ENCODE results near the gene LYPLA2.

Gene LYPLA2

DNA sequence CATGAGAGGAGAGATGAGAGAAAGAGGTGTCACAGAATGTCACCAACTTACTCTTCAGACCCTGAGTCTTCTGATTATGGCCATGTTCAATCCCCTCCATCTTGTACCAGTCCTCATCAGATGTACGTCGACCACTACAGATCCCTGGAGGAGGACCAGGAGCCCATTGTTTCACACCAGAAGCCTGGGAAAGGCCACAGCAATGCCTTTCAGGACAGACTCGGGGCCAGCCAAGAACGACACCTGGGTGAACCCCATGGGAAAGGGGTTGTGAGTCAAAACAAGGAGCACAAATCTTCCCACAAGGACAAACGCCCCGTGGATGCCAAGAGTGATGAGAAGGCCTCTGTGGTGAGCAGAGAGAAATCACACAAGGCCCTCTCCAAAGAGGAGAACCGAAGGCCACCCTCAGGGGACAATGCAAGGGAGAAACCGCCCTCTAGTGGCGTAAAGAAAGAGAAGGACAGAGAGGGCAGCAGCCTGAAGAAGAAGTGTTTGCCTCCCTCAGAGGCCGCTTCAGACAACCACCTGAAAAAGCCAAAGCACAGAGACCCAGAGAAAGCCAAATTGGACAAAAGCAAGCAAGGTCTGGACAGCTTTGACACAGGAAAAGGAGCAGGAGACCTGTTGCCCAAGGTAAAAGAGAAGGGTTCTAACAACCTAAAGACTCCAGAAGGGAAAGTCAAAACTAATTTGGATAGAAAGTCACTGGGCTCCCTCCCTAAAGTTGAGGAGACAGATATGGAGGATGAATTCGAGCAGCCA is 39.7 kb upstream of the LYPLA2 start:
- no peak for DNase-seq (ENCODE audit: low read depth)
- H3K4me3 ChIP-seq (ENCODE audit: low read length) = no peak overlapping the region
- TF ChIP-seq, protein P1, sequence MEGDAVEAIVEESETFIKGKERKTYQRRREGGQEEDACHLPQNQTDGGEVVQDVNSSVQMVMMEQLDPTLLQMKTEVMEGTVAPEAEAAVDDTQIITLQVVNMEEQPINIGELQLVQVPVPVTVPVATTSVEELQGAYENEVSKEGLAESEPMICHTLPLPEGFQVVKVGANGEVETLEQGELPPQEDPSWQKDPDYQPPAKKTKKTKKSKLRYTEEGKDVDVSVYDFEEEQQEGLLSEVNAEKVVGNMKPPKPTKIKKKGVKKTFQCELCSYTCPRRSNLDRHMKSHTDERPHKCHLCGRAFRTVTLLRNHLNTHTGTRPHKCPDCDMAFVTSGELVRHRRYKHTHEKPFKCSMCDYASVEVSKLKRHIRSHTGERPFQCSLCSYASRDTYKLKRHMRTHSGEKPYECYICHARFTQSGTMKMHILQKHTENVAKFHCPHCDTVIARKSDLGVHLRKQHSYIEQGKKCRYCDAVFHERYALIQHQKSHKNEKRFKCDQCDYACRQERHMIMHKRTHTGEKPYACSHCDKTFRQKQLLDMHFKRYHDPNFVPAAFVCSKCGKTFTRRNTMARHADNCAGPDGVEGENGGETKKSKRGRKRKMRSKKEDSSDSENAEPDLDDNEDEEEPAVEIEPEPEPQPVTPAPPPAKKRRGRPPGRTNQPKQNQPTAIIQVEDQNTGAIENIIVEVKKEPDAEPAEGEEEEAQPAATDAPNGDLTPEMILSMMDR (conservative IDR thresholded peaks at IDR 0.05; ENCODE audit: low read depth, low read length) = peak; percentile 80

DNA sequence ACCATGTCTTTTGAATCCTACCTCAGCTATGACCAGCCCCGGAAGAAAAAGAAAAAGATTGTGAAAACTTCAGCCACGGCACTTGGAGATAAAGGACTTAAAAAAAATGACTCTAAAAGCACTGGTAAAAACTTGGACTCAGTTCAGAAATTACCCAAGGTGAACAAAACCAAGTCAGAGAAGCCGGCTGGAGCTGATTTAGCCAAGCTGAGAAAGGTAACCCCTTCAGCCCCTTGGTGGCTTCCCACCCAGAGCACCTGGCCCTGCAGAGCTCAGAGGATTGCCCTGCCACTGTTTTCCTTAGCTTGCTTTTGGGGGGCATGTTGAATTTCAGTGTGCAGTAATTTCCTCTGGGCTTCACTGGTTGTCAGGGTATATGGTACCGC is 39.1 kb upstream of the LYPLA2 start:
- DNase-seq (ENCODE audit: low read depth) = no peak
- no peak overlapping the region for H3K4me3 ChIP-seq (ENCODE audit: low read length)
- TF ChIP-seq, protein P1 (conservative IDR thresholded peaks at IDR 0.05; ENCODE audit: low read depth, low read length) = no peak

DNA sequence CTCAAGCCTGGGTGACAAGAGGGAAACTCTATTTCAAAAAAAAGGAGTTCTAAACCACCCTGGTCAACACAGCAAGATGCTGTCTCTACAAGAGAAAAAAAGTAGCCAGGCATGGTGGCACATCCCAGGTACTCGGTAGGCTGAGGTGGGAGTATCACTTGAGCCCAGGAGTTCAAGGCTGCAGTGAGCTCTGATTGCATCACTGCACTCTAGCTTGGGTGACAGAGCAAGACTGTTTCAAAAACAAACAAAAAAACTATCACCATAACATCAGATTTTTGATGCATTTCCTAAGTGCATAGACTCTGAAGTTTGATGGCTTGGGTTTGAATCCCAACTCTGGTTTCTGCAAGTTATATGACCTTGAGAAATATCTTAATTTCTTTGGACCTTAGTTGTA is 38.0 kb upstream of the LYPLA2 start:
- DNase-seq (ENCODE audit: low read depth) = no peak
- TF ChIP-seq, protein P1 (conservative IDR thresholded peaks at IDR 0.05; ENCODE audit: low read depth, low read length) = no peak
- H3K4me3 ChIP-seq (ENCODE audit: low read length) = no peak overlapping the region

DNA sequence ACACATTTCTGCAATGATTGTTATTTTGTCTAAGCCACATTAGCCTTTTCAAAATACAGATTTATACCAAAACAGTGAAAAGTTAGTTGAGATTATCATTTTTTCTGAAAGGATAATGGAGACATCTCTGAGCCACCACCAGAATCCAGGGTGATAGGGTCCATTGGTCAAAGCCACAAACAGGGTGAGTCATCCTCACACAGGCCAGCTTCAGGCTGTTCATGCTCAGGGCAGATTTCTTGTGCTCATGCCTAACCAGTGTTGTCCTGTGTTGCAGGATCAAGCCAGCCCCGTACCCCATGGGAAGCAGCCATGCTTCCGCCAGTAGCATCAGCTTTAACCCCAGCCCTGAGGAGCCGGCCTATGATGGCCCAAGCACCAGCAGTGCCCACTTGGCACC is 34.3 kb upstream of the LYPLA2 start:
- H3K4me3 ChIP-seq (ENCODE audit: low read length) = no peak overlapping the region
- TF ChIP-seq, protein P1 (conservative IDR thresholded peaks at IDR 0.05; ENCODE audit: low read depth, low read length) = no peak
- DNase-seq (ENCODE audit: low read depth) = peak; percentile 46

DNA sequence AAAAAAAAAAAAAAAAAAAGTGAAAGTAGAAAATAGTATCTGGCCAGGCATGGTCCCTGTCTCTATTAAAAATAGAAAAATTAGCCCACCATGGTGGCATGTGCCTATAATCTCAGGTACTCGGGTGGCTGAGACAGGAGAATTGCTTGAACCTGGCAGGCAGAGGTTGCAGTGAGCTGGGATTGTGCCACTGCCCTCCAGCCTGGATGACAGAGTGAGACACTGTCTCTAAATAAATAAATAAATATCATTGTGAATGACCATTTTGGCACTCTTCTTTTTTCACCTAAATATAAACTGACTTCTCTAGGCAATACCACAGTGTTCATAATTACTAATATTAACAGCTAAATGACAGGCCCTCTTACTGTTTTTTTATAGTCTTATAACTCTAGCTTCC is 33.1 kb upstream of the LYPLA2 start:
- H3K4me3 ChIP-seq (ENCODE audit: low read length) = no peak overlapping the region
- DNase-seq (ENCODE audit: low read depth) = no peak
- TF ChIP-seq, protein P1 (conservative IDR thresholded peaks at IDR 0.05; ENCODE audit: low read depth, low read length) = no peak

DNA sequence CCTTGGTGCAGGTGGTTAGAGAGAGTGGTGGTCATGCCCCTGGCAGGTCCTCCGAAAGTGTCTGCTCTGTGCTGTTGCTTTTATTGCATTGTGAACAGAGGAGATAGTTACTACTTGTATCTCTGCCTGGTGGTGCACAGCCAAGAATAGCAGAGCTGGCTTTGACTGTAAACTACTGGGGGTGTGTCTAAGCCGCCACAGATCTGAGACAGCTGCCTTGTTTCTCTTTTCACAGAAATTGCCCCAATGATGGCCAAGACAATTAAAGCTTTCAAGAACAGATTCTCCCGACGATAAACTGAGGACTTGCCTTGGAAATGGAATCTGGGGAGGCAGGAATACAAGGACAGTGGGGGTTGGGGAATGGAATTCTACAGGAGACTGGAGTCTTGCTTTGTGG is 31.7 kb upstream of the LYPLA2 start:
- TF ChIP-seq, protein P1 (conservative IDR thresholded peaks at IDR 0.05; ENCODE audit: low read depth, low read length) = no peak
- no peak overlapping the region for H3K4me3 ChIP-seq (ENCODE audit: low read length)
- no peak for DNase-seq (ENCODE audit: low read depth)

DNA sequence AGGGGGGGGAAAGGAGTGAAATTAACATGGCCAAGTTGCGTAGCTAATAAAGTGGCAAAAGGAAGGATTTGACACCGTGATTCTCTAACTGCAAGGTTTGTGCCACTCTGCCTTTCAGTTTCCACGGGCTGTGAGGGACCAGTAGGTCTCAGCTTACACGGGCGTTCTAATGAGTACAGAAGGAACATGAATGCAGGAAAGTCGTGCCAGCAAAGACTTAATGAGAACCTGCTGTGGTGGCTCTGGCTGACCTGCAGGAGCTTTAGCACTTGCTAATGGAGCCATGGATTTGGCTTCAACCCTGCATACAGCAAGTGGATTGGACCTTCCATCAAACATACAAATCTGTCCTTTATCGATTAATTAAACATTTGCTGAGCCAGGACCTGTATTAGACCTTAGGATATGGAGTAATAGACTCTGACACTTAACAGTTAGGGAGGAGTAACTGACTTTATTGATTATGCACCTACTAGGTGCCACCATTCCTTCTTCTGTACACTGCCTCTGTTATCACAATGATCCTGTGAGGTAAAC is 27.8 kb upstream of the LYPLA2 start:
- no peak for DNase-seq (ENCODE audit: low read depth)
- TF ChIP-seq, protein P1 (conservative IDR thresholded peaks at IDR 0.05; ENCODE audit: low read depth, low read length) = no peak
- H3K4me3 ChIP-seq (ENCODE audit: low read length) = no peak overlapping the region

Measured in retinal pigment epithelial cell (primary cell).